Measurements from ENCODE around the gene MACROD1. TPM values are rescaled to one million over a fixed set of nuclear protein-coding genes. Genes with fewer than 3 reads are reported as not detected.

The MACROD1 gene
- polyA plus RNA-seq, 3 donors from 2014 or later: 4.8 to 7.1 (median 6.5) TPM

DNA sequence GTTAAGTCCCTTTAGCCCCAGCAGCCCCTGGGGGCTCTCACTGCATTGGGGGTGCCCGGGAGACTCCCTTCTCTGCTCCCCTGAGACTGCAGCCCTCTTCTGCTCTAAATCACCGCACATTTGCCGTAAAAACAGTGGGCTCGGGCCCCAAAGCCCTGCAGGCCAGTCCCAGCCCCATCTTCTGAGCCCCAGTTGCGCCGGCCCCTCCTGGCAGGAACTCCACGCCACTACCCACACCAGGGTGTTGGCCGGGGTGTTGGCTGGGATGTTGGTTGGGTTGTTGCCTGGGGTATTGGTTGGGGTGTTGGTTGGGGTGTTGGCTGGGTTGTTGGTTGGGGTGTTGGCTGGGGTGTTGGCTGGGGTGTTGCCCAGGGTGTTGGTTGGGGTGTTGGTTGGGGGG is 156.2 kb downstream of the MACROD1 start:
- Mint-ChIP-seq H3K27ac (no peak overlapping the region), H3K27me3 (ENCODE audit: low read depth in 3 of 3) (peaks cover 8 to 17% (median 9%) of the 10 kb centered on the region in 3 donors)

DNA sequence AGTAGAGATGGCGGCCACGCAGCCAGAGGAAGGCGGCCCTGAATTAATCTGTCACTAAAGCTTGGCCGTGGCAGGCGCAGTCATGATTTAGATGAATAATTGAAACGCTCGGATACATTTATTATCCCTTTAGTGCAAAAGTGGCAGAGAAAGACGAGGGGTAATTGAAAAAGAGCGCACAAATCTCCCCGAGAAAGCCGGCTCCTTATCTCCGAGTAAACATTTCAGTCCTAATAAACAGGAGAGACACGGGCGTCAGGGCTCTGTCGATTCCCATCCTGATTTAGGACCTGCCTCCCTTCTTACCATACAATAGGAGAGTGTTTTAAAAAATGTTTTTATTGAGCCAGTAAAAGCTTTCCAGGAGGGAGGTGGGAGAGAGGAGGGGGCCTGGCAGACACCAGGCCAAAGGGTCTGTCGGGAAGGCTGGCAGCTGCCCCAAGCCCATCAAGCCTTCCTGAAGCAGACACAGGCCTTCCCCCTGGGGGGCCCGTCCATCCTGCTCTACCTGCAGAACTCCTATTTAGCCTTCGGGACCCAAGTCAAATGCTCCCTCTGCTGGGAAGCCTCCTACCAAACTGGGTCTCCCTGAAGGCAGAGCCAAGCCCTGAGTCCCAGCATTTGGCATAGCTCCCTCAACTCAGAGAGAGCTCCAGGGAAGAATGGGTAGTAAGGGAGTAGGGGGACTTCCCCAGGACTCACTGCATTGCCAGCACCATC is 156.8 kb downstream of the MACROD1 start:
- H3K4me1 Mint-ChIP-seq: peaks cover 7 to 14% of the 10 kb centered on the region in 2 donors
- no peaks in the 10 kb centered on the region for H3K36me3 Mint-ChIP-seq
- no peaks in the 10 kb centered on the region for H3K9me3 Mint-ChIP-seq
- H3K27ac Mint-ChIP-seq: no peak overlapping the region
- no peak for DNase-seq
- H3K4me3 Mint-ChIP-seq: peak overlapping the region in 1 of 5 donors; percentile 35
- H3K27me3 Mint-ChIP-seq (ENCODE audit: low read depth in 3 of 3): peaks cover 8 to 17% (median 9%) of the 10 kb centered on the region in 3 donors

More for the DNA sequence above, 156.2 kb downstream of the MACROD1 start:
- no peak for DNase-seq
- H3K4me3 Mint-ChIP-seq: no peak overlapping the region
- H3K4me1 Mint-ChIP-seq: peaks cover 7 to 14% of the 10 kb centered on the region in 2 donors
- H3K9me3 Mint-ChIP-seq: no peaks in the 10 kb centered on the region
- no peaks in the 10 kb centered on the region for H3K36me3 Mint-ChIP-seq

DNA sequence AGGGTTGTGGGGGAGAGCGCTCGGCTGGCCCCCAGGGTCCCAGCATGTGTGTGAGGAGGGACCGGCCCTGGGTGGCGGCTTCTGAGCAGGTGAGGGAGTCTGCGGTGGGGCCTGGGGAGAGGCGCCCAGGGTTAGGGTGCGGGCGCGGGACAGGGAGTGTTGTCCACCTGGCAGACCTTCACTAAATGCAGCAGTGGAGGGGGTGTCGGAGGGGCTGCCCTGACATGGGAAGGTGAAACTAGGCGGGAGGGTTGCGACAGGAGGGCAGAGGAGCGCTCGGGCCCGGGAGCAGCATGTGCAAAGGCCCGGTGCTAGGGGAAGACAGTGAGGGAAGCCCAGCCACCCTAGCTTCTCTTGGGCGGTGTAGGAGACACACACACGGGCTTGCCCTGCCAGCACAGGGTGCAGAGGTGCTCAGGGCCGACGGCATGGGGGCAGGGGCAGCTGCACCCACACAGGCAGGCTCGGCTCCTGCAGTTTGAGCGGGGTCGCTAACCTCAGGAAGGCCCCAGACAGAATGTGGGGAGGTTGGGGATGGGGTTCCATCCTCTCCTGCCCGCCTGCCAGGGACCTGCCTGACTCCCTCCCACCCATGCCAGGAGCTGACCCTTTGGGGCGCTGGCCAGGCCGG is 157.5 kb downstream of the MACROD1 start:
- no peak for DNase-seq
- Mint-ChIP-seq H3K9me3 (no peaks in the 10 kb centered on the region), H3K4me3 (peak overlapping the region; percentile 55 to 89 (median 80)), H3K4me1 (peaks cover 7 to 14% of the 10 kb centered on the region in 2 donors), H3K27me3 (ENCODE audit: low read depth in 3 of 3) (peaks cover 8 to 18% (median 9%) of the 10 kb centered on the region in 3 donors), H3K27ac (no peak overlapping the region), H3K36me3 (no peaks in the 10 kb centered on the region)

DNA sequence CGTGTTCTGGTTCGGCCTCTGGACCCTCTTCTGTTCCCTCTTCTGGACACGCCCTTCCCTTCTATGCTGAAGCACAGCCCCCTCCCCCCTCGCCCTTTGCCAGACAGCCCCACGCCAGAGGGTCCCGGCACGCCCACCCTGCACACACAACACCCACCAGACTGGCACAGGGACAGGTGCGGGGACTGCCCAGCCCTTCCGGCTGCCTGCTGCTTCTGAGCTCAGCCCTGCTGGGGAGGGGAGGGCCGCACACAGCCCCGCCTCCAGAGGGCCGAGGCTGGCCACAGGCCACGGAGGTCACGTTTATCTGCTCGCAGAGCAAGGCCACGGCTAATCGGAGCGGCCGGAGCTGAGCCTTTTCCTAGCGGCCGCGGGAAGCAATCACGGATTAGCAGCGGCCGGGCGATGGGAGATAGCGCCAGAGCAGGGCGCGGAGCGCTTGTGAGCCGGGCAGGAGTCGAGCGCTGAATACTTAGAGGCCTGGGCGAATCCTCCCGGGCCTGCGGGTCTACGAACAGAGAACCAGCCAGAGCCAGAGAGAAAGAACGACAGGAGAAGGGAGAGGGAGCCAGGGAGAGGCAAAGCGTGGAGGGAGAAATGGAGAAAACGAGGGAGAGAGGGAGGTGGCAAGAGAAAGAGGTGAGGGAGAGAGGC is 158.2 kb downstream of the MACROD1 start:
- Mint-ChIP-seq H3K4me3 (peak overlapping the region; percentile 55 to 89 (median 80)), H3K9me3 (no peaks in the 10 kb centered on the region), H3K36me3 (no peaks in the 10 kb centered on the region), H3K4me1 (peaks cover 7 to 14% of the 10 kb centered on the region in 2 donors), H3K27ac (no peak overlapping the region), H3K27me3 (ENCODE audit: low read depth in 3 of 3) (peaks cover 8 to 19% (median 9%) of the 10 kb centered on the region in 3 donors)
- DNase-seq: peak in 1 of 3 donors; percentile 16

DNA sequence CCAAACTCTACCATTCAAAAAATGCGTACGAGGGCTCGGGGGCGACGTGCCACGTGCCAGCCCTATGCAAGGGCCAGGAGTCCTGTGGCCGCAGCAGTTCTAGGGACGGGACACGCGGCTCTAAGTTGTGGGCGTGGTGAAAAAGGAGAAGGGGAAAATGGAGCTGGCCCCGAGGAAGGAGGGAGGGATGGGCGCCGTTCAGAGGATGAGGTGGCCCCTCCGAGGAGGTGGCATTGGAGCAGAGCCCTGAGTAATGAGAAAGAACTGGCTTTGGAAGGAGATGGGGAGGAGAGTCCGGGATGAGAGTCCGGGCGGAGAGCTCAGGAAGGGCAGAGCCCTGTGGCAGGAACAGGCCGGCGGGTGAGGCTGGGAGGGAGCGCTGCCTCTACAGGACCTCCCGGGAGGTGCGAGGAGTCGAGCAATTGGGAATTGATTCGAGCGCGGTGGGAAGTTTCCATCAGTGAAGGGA is 158.7 kb downstream of the MACROD1 start:
- H3K4me1 Mint-ChIP-seq: peaks cover 7 to 14% of the 10 kb centered on the region in 2 donors
- no peaks in the 10 kb centered on the region for H3K36me3 Mint-ChIP-seq
- H3K27ac Mint-ChIP-seq: peak overlapping the region in 1 of 6 donors; percentile 9
- peak overlapping the region; percentile 55 to 89 (median 80) for H3K4me3 Mint-ChIP-seq
- H3K27me3 Mint-ChIP-seq (ENCODE audit: low read depth in 3 of 3): peaks cover 8 to 21% (median 9%) of the 10 kb centered on the region in 3 donors
- DNase-seq: no peak
- H3K9me3 Mint-ChIP-seq: no peaks in the 10 kb centered on the region

DNA sequence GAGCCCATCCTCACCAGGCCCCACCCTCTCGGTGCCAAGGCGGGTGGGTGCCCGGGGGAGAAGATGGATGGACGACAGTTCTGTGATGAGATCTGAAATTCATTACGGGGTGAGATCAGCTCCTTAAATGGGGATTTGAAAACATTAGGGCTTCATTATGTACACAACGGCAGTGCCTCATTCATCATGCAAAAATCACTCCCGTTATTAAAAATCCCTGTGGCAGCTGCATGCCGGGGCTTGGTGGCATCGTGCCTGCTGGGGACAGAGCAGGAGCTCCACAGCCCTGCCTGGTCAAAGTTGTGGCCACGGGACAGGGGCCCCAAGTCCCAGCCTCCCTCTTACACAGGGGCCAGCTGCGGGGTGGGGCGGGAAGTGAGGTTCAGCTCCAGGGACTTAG is 159.5 kb downstream of the MACROD1 start:
- Mint-ChIP-seq H3K27me3 (ENCODE audit: low read depth in 3 of 3) (peaks cover 8 to 21% (median 9%) of the 10 kb centered on the region in 3 donors), H3K4me1 (peaks cover 7 to 19% of the 10 kb centered on the region in 2 donors), H3K4me3 (peak overlapping the region in 1 of 5 donors; percentile 21), H3K9me3 (no peaks in the 10 kb centered on the region), H3K27ac (no peak overlapping the region), H3K36me3 (no peaks in the 10 kb centered on the region)
- DNase-seq: no peak

DNA sequence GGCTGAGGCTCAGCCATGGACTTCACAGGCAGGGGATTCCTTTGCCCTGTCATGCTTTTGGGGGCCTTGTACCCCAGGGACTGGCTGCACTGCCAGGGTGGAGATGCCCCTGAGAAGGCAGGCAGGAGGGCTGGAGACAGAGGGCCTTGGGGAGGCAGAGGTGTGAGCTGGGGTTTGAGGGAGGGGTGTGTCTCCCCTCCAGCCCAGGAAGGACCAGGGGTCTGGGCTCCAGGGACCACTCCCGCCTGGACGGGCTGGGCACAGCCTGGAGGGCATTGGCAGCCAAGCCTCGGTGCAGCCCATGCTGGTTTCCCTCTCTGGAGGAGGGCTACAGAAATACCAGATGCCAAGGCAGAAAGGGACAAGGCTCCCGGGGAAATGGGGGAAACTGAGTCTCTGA is 160.2 kb downstream of the MACROD1 start:
- no peaks in the 10 kb centered on the region for H3K9me3 Mint-ChIP-seq
- no peak overlapping the region for H3K27ac Mint-ChIP-seq
- H3K27me3 Mint-ChIP-seq (ENCODE audit: low read depth in 3 of 3): peaks cover 7 to 23% (median 9%) of the 10 kb centered on the region in 3 donors
- no peak for DNase-seq
- H3K4me3 Mint-ChIP-seq: no peak overlapping the region
- H3K4me1 Mint-ChIP-seq: peaks cover 7 to 21% of the 10 kb centered on the region in 2 donors
- H3K36me3 Mint-ChIP-seq: no peaks in the 10 kb centered on the region

DNA sequence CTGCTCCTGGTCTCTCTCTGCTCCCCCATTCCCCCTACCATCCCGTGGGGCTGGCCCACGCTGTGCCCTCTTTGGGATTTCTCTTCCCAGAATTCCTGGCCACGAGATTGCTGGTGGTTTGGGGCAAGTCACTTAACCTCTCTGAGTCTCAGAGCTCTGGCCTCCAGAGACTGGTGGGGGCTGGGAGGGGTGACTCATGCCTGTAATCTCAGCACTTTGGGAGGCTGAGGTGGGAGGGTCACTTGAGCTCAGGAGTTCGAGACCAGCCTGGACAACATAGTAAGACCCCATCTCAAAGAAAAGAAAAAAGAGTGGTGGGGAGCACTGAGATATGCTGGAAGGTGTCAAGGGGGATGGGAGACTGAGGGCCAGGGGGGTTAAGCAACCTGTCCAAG is 161.3 kb downstream of the MACROD1 start:
- no peaks in the 10 kb centered on the region for H3K36me3 Mint-ChIP-seq
- H3K27me3 Mint-ChIP-seq (ENCODE audit: low read depth in 3 of 3): peaks cover 4 to 23% (median 7%) of the 10 kb centered on the region in 3 donors
- no peak for DNase-seq
- H3K4me1 Mint-ChIP-seq: peaks cover 7 to 22% of the 10 kb centered on the region in 2 donors
- H3K9me3 Mint-ChIP-seq: no peaks in the 10 kb centered on the region
- H3K27ac Mint-ChIP-seq: no peak overlapping the region
- no peak overlapping the region for H3K4me3 Mint-ChIP-seq

DNA sequence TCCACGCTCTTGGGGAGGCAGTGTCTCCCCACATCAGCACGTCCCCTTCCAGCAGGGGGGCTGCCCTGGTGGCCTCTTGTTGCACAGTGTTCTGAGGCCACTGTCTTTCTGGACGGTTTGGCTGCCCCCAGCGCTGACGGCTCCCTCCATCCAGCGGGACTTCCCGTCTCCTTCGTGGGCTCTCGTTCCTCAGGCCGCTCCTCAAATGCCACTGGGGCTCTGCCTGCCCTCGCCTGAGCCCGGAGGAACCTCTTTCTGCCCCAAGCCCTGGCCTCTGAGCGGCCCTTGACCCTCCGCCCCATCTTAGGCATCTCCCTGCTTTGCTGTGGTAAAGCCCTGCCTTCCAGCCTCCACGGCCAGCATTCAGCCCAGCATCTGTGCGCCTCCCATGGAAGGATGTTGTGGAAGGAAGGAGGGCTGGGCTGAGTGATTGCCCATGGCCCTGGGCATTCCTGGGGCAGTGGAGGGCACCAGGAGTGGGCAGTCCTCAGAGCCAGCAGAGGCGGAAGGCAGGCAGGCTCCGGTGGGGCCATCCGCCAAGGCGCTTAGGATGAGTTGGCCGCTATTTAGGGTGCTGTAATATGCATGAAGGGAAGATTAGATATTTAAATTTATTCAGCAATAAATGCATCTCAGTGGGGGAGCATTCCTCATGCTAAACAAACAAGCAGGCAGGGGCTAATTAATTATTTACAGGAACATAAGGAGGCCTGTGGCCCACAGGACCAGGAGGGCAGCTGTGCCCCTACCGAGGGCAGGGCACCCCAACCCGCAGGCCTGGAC is 161.9 kb downstream of the MACROD1 start:
- H3K9me3 Mint-ChIP-seq: no peaks in the 10 kb centered on the region
- no peak overlapping the region for H3K4me3 Mint-ChIP-seq
- H3K36me3 Mint-ChIP-seq: no peaks in the 10 kb centered on the region
- DNase-seq: no peak
- no peak overlapping the region for H3K27ac Mint-ChIP-seq
- peaks cover 4 to 23% (median 7%) of the 10 kb centered on the region in 3 donors for H3K27me3 Mint-ChIP-seq (ENCODE audit: low read depth in 3 of 3)
- peaks cover 7 to 22% of the 10 kb centered on the region in 2 donors for H3K4me1 Mint-ChIP-seq

DNA sequence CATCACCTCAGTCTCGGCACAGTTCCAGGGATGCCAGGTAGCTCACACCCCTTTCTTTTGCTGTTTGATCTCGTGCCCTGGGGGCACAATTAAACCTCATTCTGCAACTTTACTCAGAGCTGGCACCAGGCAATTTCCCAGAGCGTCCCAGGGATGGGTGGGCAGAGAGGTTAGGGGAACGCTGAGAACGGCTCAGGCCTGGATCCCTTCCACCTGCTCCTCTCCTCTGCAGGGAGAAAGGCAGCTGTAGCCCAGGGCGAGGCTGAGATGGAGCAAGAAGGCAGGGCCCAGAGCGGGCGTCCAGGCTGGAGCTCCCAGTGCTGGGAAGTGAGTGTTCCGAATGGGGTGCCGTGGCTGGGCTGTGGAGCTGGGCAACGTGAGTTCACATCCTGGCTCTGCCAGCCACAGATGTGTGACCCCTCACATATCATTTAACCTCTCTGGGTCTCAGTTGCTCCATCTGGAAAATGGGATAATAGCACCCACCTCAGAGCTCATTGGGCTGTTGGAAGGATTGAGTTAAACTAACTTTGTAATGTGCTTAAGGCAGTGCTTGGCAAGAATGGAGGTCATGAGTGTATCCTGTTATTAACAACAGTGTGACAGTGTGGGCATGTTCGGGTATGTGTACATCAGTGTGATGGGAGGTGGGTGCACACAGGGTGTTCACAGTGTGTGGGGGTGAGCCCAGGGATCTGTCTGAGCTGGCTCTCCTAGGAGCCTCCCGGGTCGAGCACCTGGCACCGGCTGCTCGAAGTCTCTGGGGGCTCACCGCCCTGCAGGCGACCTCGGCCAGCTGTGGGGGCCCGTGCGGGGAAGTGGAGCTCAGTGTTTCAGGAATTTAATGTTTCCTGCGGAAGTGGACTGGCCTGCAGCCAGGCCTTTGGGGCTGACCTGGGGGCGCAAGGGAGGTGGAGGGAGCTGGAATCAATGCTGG is 164.2 kb downstream of the MACROD1 start:
- Mint-ChIP-seq H3K4me1 (peaks cover 0 to 14% of the 10 kb centered on the region in 2 donors), H3K4me3 (peak overlapping the region; percentile 2 to 76 (median 57)), H3K27ac (peak overlapping the region in 1 of 6 donors; percentile 81), H3K9me3 (no peaks in the 10 kb centered on the region), H3K36me3 (peaks cover 0 to 10% (median 6%) of the 10 kb centered on the region in 3 donors), H3K27me3 (ENCODE audit: low read depth in 3 of 3) (peaks cover 4 to 16% (median 6%) of the 10 kb centered on the region in 3 donors)
- DNase-seq: no peak

DNA sequence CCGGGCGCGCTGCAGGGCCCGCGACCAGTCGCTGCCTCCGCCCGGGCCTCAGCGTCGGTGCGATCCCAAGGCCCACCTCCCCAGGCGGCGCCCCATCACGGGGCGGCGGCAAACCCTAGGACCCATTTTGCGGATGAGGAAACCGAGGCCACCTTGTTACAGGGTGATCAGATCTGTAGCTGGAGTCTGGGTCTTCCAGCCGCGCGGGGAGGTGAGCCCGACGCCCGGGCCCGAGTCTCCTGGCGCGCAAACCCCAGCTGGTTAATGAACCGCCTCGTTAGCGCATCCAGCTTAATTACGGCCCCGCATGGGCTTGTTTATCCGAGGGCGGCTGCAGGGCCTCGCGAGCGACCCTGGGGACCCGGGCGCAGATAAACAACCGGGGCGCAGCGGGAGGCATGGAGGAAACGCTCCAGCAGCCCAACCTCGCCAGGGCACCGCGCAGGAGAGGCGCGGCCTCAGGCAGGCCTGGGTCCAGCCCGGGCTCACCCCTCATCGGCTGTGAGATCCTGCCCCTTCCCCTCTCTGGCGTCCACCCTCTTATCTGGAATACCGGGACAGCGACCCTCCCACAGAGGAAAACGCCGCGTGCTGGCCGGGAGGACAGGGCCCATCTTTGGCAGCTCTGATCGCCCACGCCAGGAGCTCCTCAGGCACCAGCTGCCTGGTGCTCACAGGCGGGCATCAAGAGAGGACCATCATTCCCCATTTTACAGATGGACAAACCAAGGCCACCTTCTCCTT is 165.0 kb downstream of the MACROD1 start:
- Mint-ChIP-seq H3K4me1 (peaks cover 0 to 14% of the 10 kb centered on the region in 2 donors), H3K9me3 (no peaks in the 10 kb centered on the region), H3K36me3 (peaks cover 0 to 11% (median 6%) of the 10 kb centered on the region in 3 donors), H3K27me3 (ENCODE audit: low read depth in 3 of 3) (peaks cover 2 to 14% (median 3%) of the 10 kb centered on the region in 3 donors), H3K27ac (peak overlapping the region in 1 of 6 donors; percentile 81), H3K4me3 (peak overlapping the region; percentile 29 to 76 (median 57))
- DNase-seq: no peak

All from immature natural killer cell (primary cell).